ENCODE data around the gene SPATA20. TPM values are rescaled to one million over a fixed set of nuclear protein-coding genes. Genes with fewer than 3 reads are reported as not detected.

SPATA20 gene
- total RNA-seq, 2 donors from 2014 or later: 65.6 to 75.2 TPM

DNA sequence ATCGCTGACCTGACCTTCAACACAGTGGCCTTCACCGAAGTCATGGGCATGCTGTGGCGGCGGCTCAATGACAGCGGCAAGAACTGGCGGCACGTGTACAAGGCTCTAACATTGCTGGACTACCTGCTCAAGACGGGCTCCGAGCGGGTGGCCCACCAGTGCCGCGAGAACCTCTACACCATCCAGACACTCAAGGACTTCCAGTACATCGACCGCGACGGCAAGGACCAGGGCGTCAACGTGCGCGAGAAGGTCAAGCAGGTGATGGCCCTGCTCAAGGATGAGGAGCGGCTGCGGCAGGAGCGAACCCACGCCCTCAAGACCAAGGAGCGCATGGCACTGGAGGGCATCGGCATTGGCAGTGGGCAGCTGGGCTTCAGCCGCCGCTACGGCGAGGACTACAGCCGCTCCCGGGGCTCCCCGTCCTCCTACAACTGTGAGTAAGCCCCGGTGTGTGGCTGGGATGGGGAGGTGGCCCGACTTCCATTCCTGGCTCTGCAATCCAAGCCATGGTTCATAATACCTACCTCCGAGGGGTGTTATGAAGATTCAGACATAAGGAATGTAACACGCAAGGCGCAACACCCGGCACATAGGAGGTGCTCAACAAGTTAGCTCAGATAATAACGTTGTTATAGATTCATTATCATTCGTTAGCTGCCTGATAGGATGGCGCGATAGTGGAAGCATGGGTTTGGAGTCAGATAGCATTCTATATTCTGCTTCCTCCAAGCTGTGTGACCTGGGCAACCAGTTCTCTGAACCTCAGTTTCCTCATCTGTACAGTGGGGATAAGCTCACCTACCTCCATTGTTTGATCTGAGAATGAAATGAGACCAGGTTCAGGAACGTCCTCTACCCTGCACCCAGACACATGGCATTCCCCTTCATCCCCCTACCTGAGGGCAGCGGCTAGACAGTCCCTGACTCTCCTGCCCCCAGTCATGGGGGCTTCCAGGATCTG is 10.0 kb upstream of the SPATA20 start:
- intact Hi-C loops (cut with DNase I): no loop called here
- peaks cover 5 to 8% of the 10 kb centered on the region in 2 donors for H3K36me3 ChIP-seq (replicated peaks in 1 of 2; ENCODE audit: insufficient read depth in 1 of 2, low read depth in 2 of 2)
- no peaks in the 10 kb centered on the region for H3K9me3 ChIP-seq
- no peak for DNase-seq
- no peak for ATAC-seq
- no peak overlapping the region for H3K27ac ChIP-seq
- TF ChIP-seq POLR2A (IDR thresholded peaks at IDR 0.05) (no peak), CTCF (IDR thresholded peaks at IDR 0.05) (no peak)
- 78 to 84% methylated on average over 31 to 44 of the region's 45 CpGs for WGBS, 2 donors
- H3K4me1 ChIP-seq: peaks cover 89% of the 10 kb centered on the region
- no peak overlapping the region for H3K4me3 ChIP-seq
- no peaks in the 10 kb centered on the region for H3K27me3 ChIP-seq

DNA sequence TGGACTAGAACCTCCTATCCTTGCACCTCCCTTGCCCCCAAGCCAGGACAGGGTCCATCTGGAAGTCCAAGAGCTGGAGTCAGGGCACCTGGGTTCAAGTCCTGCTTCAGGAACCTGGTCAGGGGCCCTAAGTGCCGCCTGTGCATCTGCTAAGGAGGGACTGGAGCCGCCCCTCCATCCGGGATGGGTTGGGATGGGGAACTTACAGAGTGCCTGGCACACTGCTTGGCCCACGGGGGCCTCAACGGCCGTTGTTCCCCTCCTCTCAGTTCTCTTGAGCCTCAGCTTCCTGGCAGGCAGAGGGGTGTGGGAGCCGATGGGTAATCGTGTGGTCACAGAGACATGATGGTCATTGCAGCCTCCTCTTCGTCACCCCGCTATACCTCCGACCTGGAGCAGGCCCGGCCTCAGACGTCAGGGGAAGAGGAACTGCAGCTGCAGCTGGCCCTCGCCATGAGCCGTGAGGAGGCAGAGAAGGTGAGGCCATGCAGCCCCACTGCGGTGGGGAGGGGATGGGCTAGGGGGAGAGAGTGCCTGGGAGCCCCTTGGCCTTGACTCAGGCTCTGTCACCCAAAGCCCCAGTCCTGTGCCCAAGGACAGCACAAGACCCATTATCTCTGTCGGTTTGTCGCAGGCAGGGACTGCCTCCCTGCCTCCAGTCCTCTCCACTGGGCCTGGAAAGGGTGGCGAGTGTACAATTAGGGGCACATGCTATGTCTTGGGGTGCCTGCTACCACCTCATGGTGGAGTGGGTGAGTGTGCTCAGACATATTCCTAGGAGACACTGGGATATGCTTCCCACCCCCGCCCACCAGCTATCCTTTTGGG is 9.0 kb upstream of the SPATA20 start:
- TF ChIP-seq POLR2A (IDR thresholded peaks at IDR 0.05) (no peak), CTCF (IDR thresholded peaks at IDR 0.05) (no peak)
- Histone ChIP-seq H3K9me3 (no peaks in the 10 kb centered on the region), H3K36me3 (replicated peaks in 1 of 2; ENCODE audit: insufficient read depth in 1 of 2, low read depth in 2 of 2) (peaks cover 5 to 8% of the 10 kb centered on the region in 2 donors), H3K4me3 (no peak overlapping the region), H3K27me3 (no peaks in the 10 kb centered on the region), H3K27ac (no peak overlapping the region), H3K4me1 (peaks cover 89% of the 10 kb centered on the region)
- DNase-seq: no peak
- 71 to 81% methylated on average over 7 to 20 of the region's 20 CpGs for WGBS, 2 donors
- ATAC-seq: no peak
- intact Hi-C loops (cut with DNase I): no loop called here

DNA sequence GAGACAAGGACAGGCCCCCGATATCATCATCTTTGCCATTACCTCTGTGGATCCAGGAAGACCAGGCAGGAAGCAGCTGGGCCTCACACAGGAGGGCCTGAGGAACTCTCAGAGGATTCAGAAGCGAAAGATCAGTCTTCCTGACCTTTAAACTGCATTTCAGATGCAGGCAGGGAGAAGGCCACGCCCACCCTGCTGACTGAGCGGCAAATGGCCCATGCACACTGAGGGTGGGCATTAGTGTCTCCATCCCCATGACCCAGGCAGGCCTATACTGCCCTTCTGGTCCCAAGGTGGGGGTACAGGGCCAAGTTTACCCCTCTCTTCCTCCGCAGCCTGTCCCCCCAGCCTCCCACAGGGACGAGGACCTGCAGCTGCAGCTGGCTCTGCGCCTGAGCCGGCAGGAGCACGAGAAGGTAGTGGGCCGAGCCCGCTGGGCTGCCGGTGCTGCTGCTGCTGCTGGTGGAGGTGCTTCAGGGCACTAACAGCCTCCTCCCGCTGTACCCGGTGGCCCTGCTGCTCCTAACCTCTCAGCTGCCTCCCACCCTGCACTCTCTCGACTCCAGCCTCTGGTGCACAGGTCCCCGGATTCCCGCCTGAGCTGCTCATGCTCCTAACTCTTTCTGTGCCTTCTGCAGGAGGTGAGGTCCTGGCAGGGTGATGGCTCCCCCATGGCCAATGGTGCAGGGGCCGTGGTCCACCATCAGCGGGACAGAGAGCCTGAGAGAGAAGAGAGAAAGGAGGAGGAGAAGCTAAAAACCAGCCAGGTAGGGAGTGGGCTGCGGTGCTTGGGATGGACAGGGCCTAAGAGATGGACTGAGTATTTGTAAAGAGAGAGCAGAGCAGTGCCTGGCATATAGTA is 8.2 kb upstream of the SPATA20 start:
- 85 to 92% methylated on average over 10 to 20 of the region's 20 CpGs for WGBS, 2 donors
- Histone ChIP-seq H3K27me3 (no peaks in the 10 kb centered on the region), H3K9me3 (no peaks in the 10 kb centered on the region), H3K27ac (no peak overlapping the region), H3K4me1 (peaks cover 91% of the 10 kb centered on the region), H3K36me3 (replicated peaks in 1 of 2; ENCODE audit: insufficient read depth in 1 of 2, low read depth in 2 of 2) (peaks cover 5 to 8% of the 10 kb centered on the region in 2 donors), H3K4me3 (no peak overlapping the region)
- TF ChIP-seq CTCF (IDR thresholded peaks at IDR 0.05) (no peak), POLR2A (IDR thresholded peaks at IDR 0.05) (no peak)
- intact Hi-C loops (cut with DNase I): no loop called here
- ATAC-seq (no peak), DNase-seq (no peak)

DNA sequence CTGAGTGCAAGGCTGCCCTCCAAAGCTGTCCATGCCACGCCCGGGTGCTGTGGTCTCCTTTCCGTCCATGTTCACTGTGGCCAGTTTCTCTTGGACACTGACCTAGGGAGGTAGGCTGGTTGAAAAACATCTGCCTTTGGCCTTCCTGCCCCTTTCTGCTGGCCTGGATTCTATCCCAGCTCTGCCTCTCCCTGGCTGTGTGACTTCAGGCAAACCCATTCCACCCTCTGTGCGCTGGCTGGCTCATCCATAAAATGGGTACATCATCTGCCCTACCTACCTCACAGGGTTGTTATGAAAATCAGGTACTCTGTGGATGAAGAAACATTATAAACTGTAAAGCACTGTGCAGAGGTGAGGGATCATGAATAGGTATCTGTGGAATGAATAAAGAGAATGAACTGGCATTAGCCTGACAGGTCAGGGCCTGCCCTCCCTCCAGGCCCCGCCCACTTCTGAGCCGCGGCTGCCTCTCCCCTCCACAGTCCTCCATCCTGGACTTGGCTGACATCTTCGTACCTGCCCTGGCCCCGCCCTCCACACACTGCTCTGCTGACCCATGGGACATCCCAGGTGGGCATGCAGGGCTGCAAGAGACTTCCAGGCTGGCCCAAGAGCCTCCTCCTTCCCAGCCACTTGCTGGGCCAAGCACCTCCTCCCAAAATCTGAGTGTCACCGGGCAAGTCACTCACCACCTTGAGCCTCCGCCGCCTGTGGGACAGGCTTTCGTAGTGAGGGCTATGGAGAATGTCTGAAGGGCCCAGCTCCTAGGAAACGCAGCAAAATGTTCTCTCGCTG is 7.0 kb upstream of the SPATA20 start:
- no peak for ATAC-seq
- TF ChIP-seq CTCF (IDR thresholded peaks at IDR 0.05) (no peak), POLR2A (IDR thresholded peaks at IDR 0.05) (no peak)
- no peaks in the 10 kb centered on the region for H3K9me3 ChIP-seq

More for the DNA sequence above, 7.0 kb upstream of the SPATA20 start:
- Histone ChIP-seq H3K4me3 (no peak overlapping the region), H3K27ac (peak overlapping the region in 1 of 4 donors; percentile 91), H3K4me1 (peaks cover 83% of the 10 kb centered on the region), H3K27me3 (no peaks in the 10 kb centered on the region), H3K36me3 (replicated peaks in 1 of 2; ENCODE audit: insufficient read depth in 1 of 2, low read depth in 2 of 2) (peaks cover 5 to 8% of the 10 kb centered on the region in 2 donors)
- DNase-seq: peak in 1 of 4 donors; percentile 60
- 64 to 71% methylated on average over 15 of the region's 15 CpGs for WGBS, 2 donors
- intact Hi-C loops (cut with DNase I): no loop called here
